Measurements from ENCODE around the gene GXYLT1.

The GXYLT1 gene

GRCh38 chr12:42104087-42104486 is 40.6 kb downstream of the GXYLT1 start:
- no peak overlapping the region for H3K4me3 ChIP-seq (ENCODE audit: low read length)
- TF ChIP-seq CTCF (IDR thresholded peaks at IDR 0.05; ENCODE audit: insufficient read depth, low read depth, low read length, missing control alignments): no peak
- DNase-seq (ENCODE audit: low read depth): no peak

- DNase-seq (ENCODE audit: low read depth): no peak
- no peak overlapping the region for H3K4me3 ChIP-seq (ENCODE audit: low read length)
- TF ChIP-seq CTCF (IDR thresholded peaks at IDR 0.05; ENCODE audit: insufficient read depth, low read depth, low read length, missing control alignments): no peak
Measured at GRCh38 chr12:42103155-42103554, 41.5 kb downstream of the GXYLT1 start.

GRCh38 chr12:42102720-42103119 is 42.0 kb downstream of the GXYLT1 start:
- no peak overlapping the region for H3K4me3 ChIP-seq (ENCODE audit: low read length)
- TF ChIP-seq CTCF (IDR thresholded peaks at IDR 0.05; ENCODE audit: insufficient read depth, low read depth, low read length, missing control alignments): no peak
- no peak for DNase-seq (ENCODE audit: low read depth)

GRCh38 chr12:42099433-42099832 is 45.2 kb downstream of the GXYLT1 start:
- peak; percentile 75 for DNase-seq (ENCODE audit: low read depth)
- H3K4me3 ChIP-seq (ENCODE audit: low read length): no peak overlapping the region
- no peak for TF ChIP-seq CTCF (IDR thresholded peaks at IDR 0.05; ENCODE audit: insufficient read depth, low read depth, low read length, missing control alignments)

GRCh38 chr12:42097971-42098370 is 46.7 kb downstream of the GXYLT1 start:
- no peak overlapping the region for H3K4me3 ChIP-seq (ENCODE audit: low read length)
- no peak for DNase-seq (ENCODE audit: low read depth)
- no peak for TF ChIP-seq CTCF (IDR thresholded peaks at IDR 0.05; ENCODE audit: insufficient read depth, low read depth, low read length, missing control alignments)

GRCh38 chr12:42094277-42094676 is 50.4 kb downstream of the GXYLT1 start:
- TF ChIP-seq CTCF (IDR thresholded peaks at IDR 0.05; ENCODE audit: insufficient read depth, low read depth, low read length, missing control alignments): no peak
- DNase-seq (ENCODE audit: low read depth): peak; percentile 58
- H3K4me3 ChIP-seq (ENCODE audit: low read length): no peak overlapping the region

- H3K4me3 ChIP-seq (ENCODE audit: low read length): no peak overlapping the region
- peak; percentile 18 for DNase-seq (ENCODE audit: low read depth)
- no peak for TF ChIP-seq CTCF (IDR thresholded peaks at IDR 0.05; ENCODE audit: insufficient read depth, low read depth, low read length, missing control alignments)
Measured at GRCh38 chr12:42091769-42092168, 52.9 kb downstream of the GXYLT1 start.

All from epithelial cell of esophagus (primary cell).